GM18519 (cell line): ENCODE results near the gene SELENOO.

Source experiments
- ATAC-seq: cut with Tn5 transposase; IDR thresholded peaks from one replicate; pipeline ENCODE4 v1.9.1; 2021; ENCODE audit warnings: mild to moderate bottlenecking, moderate library complexity; ENCODE audit not compliant: unreplicated experiment, low FRiP score

The SELENOO gene

GRCh38 chr22:50171965-50172421 lies 28.8 kb upstream of the SELENOO start:
- no peak for ATAC-seq

- ATAC-seq: no peak
These were observed 27.4 kb upstream of the SELENOO start for GRCh38 chr22:50173311-50173982.

DNA sequence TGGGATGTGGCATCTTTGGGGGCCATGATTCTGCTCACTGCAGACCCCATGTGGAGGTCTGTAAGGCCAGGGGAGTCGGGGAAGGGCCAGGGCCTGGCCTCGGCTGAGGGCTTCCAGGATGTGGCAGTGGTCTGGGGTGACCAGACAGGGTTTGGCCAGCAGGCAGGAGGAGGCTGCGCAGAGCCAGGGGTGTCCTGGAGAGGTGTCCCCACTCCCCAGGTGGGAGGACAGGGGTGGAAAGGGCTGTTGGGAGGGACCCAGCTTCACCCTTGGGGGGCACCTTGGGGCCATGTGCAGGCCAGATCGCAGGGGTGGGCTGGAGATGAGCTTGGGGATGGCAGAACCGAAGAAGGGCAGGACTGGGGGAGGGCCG lies 26.8 kb upstream of the SELENOO start:
- ATAC-seq: no peak

DNA sequence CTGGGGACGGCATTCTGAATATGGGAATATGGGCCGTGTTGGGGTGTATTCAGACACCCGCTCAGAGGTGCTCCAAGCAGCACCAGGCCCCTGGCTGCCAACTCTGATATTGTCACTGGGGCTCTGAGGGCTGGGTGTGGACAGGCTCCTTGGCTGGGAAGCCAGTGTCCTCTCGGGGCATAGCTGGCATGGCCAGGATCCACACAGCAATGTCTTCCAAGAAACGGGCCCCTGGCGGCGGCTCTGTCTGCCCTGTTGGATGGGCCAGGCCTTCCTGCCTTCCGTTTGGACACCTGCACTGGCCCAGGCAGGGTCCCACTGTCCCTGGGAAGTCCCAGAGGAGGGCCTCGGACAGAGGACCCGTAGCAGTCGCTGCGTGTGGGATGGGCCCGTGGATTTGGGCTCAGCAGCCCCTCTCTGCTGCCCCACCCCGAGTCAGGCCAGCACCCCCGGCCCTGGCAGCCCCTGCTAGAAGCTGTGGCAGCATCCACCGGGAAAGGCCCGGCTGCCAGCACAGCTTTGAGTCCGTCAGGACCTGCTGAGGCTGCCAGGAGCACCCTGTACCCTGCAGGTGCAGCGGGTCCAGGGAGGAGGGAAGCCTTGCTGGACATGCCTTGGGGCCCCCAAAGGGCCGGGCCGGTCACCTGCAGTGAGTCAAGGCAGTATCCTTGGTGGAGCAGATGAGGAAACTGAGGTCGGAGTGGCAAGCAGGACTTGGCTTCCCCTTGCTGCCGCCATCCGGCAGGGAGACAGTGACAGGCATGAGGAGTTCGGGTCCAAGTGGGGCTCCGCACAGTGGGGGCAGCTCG lies 26.2 kb upstream of the SELENOO start:
- no peak for ATAC-seq

DNA sequence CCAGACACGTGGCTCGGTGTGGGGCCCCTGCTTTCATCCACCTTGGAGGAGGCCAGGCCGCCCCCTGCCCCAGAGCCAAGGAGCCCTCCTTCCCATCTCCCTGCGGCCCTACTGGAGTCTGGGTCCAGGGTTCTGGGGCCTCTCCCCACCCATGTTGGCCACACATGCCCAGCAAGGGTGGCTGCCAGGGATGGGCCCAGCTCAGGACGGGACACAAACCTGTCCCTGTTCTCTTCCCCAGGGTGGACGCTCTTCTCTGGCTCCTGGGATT lies 25.7 kb upstream of the SELENOO start:
- ATAC-seq: no peak

DNA sequence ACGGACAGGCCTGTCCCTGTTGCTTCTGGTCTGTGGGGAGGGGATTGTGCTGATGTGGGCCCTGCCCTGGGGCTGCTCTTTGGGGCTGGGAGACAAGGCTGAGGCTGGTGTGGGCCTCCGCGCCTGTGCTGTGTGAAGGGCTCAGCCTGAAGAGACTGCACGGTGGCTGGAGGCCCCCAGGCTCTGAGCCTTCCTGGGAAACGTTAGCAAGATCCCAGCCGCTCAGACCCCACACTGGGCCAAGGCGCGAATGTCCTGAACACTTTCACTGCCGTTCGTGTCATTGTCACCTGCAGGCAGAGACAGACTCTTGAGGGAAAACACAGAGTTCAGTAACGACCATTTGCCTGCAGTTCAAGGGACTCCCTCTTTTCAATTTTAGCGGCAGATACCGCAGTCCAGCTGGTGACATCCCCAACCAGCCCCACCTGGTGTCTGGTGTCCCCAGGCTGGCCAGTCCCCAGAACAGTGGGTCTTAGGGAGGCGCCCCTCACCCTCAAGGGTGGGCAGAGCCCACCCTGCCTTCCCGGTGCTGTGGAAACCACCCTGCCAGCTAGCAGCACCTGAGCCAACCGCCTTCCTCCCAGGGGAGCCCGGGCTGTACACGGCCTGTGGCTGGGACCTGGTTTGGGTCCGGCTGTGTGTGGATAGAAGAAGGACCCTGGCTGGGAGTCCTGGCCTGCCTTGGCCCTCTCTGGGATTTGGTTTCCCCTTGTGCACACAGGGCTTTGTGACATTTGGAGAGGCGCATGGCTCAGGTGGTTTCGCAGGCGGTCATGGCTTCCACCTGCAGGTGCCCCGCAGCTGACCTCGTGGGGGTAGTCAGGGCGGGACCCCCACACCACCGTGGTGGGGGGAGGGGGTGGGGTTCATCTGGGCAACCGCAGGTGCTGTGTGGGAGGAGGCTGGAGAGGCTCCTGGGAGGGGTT lies 24.6 kb upstream of the SELENOO start:
- no peak for ATAC-seq

DNA sequence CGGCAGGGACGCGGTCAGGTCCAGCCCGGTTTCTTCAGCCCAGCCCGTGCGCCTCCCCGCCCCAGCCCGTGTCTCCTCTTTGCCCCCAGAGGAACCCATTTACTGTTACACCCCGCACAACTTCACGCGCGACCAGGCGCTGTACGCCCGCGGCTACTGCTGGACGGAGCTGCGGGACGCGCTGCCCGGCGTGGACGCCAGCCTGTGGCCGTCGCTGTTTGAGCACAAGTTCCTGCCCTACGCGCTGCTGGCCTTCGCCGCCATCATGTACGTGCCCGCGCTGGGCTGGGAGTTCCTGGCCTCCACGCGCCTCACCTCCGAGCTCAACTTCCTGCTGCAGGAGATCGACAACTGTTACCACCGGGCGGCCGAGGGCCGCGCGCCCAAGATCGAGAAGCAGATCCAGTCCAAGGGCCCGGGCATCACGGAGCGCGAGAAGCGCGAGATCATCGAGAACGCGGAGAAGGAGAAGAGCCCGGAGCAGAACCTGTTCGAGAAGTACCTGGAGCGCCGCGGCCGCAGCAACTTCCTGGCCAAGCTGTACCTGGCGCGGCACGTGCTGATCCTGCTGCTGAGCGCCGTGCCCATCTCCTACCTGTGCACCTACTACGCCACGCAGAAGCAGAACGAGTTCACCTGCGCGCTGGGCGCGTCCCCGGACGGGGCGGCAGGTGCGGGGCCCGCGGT lies 23.8 kb upstream of the SELENOO start:
- ATAC-seq: no peak

- ATAC-seq: no peak
These were observed 23.0 kb upstream of the SELENOO start for GRCh38 chr22:50177537-50178470.

- no peak for ATAC-seq
These were observed 22.3 kb upstream of the SELENOO start for GRCh38 chr22:50178471-50178864.

- no peak for ATAC-seq
These were observed 21.6 kb upstream of the SELENOO start for GRCh38 chr22:50178871-50179869.

- no peak for ATAC-seq
These were observed 20.7 kb upstream of the SELENOO start for GRCh38 chr22:50179937-50180726.

GRCh38 chr22:50180727-50181521 lies 19.9 kb upstream of the SELENOO start:
- ATAC-seq: no peak

DNA sequence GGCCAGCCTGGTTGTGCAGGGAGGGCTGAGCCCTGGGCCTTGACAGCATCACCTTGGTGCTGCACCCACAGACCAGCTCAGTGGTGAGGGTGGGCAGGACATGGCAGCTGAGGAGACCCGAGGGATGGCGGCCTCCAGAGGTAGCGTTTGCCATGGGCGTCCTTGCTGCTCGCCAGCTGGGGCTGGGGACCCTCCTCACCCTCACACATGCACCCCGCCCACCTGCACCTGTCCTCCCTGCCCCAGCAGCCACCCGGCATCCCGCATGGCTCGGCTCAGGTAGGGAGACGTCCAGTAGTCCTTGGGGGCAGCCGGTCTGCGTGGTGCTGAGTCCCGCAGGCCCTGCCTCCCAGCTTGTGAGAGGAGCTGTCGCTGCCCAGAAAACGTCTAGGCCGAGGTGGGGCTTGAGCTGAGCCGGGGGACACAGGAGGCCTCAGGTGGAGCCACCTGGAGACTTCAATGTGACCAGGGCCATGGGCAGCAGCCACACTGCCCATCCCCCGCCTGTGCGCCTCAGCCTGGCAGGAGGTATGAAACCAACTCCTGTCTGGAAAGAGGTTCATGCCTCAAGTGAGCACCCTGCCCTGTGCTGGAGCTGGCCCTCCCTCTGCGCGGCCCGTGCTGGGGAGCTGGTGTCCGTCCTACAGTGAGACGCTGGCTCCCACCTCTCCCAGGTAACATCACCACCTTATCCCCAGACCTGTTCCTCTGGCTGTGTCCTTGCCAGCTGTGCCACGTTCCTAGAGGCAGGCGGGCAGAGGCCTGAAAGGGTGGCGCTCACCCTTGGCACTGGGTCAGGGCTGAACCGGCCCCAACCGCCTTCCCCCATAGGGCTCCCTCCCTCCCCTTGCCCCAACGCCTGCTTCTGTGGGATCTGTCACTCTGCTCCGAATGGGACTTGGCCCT lies 18.4 kb upstream of the SELENOO start:
- no peak for ATAC-seq

DNA sequence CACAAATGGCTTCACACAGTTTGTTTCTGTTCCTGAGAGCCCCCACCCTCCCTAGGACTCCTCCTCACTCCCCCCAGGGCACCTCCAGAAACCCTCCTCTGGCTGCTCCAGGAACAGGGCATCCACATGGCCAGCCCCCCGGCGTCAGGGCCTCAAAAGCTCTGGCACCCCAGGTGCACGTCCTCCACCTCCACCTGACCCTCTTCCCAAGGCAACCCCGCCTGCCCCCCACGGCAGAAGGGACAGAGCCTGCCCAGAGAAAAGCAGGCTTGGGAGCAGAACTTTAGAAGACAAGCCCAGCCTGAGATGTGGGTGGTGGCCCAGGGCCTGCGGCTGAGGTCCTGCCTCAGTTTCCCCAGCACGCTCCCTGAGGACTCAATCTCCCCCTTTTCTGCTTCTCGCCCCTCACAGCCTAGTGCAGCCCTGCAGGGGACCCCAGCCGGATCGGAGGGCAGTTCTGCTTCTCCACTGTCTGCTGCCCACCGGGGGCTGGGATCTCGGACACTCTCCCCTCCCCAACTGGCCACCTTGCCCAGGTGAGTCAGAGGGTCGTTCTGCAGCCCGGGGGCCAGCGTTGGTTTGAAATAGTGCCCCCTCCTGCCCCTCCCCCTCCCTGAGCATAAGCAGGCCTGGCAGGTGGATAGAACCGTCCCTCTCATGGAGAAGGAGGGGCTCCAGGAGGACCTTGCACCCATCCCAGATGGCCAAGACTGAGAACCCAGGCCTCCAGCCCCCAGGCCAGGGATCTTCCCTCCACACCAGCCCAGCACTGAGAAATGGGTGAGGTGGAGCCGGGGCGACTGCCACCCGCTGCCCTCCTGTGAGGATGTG lies 17.5 kb upstream of the SELENOO start:
- ATAC-seq: no peak
